HG03521 (cell line): ENCODE results near the gene PTPRM.
A peak's percentile ranks its signal among the peaks of the same experiment; 100 is the strongest.

Experiments
- ATAC-seq: cut with Tn5 transposase; IDR thresholded peaks from one replicate; pipeline ENCODE4 v1.9.1; 2021; ENCODE audit warnings: mild to moderate bottlenecking, moderate library complexity; ENCODE audit not compliant: unreplicated experiment

Gene PTPRM

GRCh38 chr18:8254654-8255053 is 687.5 kb downstream of the PTPRM start:
- ATAC-seq: no peak

GRCh38 chr18:8257851-8258434 is 690.8 kb downstream of the PTPRM start:
- ATAC-seq: no peak

- ATAC-seq: no peak
Measured at GRCh38 chr18:8260319-8260718, 693.2 kb downstream of the PTPRM start.

GRCh38 chr18:8260827-8261226 is 693.7 kb downstream of the PTPRM start:
- peak; percentile 51 for ATAC-seq

- no peak for ATAC-seq
Measured at GRCh38 chr18:8261651-8262091, 694.6 kb downstream of the PTPRM start.

- no peak for ATAC-seq
Measured at GRCh38 chr18:8262221-8262620, 695.1 kb downstream of the PTPRM start.

GRCh38 chr18:8264116-8264515 is 697.0 kb downstream of the PTPRM start:
- ATAC-seq: no peak

GRCh38 chr18:8264861-8265411 is 697.8 kb downstream of the PTPRM start:
- no peak for ATAC-seq

GRCh38 chr18:8272254-8272653 is 705.1 kb downstream of the PTPRM start:
- no peak for ATAC-seq

- no peak for ATAC-seq
Measured at GRCh38 chr18:8274370-8274769, 707.3 kb downstream of the PTPRM start.

GRCh38 chr18:8276406-8276805 is 709.3 kb downstream of the PTPRM start:
- no peak for ATAC-seq

- ATAC-seq: no peak
Measured at GRCh38 chr18:8277270-8277669, 710.2 kb downstream of the PTPRM start.

GRCh38 chr18:8279346-8279745 is 712.2 kb downstream of the PTPRM start:
- ATAC-seq: no peak

- no peak for ATAC-seq
Measured at GRCh38 chr18:8279781-8280330, 712.7 kb downstream of the PTPRM start.

GRCh38 chr18:8283891-8284585 is 716.9 kb downstream of the PTPRM start:
- no peak for ATAC-seq

GRCh38 chr18:8286303-8286702 is 719.2 kb downstream of the PTPRM start:
- no peak for ATAC-seq

GRCh38 chr18:8287196-8287885 is 720.2 kb downstream of the PTPRM start:
- ATAC-seq: no peak

- no peak for ATAC-seq
Measured at GRCh38 chr18:8288472-8289195, 721.5 kb downstream of the PTPRM start.

GRCh38 chr18:8290435-8290834 is 723.3 kb downstream of the PTPRM start:
- no peak for ATAC-seq

GRCh38 chr18:8290913-8291312 is 723.8 kb downstream of the PTPRM start:
- ATAC-seq: no peak

- ATAC-seq: no peak
Measured at GRCh38 chr18:8293184-8293583, 726.1 kb downstream of the PTPRM start.
